ENCODE results near the gene NSUN6.

The NSUN6 gene

DNA sequence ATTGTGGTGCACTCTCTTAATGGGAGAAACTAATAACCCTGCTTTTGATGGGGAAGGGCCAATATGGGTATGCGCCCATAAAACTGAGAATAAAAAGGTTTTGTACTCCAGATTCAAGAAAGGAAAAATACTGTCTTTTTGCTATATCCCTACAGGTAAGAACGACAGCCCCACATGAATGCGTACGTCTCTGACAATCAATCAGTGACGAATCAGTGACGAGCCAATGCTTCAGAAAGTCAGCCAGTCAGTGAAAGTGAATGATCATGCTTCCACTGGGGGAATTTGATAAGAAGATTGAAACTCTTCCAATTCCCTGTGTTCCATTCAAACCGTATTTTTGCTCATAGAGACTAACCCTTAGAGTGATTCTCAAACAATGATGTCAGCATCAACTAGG lies 34.2 kb upstream of the NSUN6 start:
- TF ChIP-seq CTCF (IDR thresholded peaks at IDR 0.05; ENCODE audit: insufficient read depth, low read depth, low read length, missing control alignments), result no peak

GRCh38 chr10:18684953-18685352 lies 33.6 kb upstream of the NSUN6 start:
- H3K4me3 ChIP-seq (ENCODE audit: low read length), result no peak overlapping the region
- DNase-seq (ENCODE audit: low read depth), result no peak
- no peak for TF ChIP-seq CTCF (IDR thresholded peaks at IDR 0.05; ENCODE audit: insufficient read depth, low read depth, low read length, missing control alignments)

More for the DNA sequence above, 34.2 kb upstream of the NSUN6 start:
- H3K4me3 ChIP-seq (ENCODE audit: low read length), result no peak overlapping the region
- DNase-seq (ENCODE audit: low read depth), result no peak

DNA sequence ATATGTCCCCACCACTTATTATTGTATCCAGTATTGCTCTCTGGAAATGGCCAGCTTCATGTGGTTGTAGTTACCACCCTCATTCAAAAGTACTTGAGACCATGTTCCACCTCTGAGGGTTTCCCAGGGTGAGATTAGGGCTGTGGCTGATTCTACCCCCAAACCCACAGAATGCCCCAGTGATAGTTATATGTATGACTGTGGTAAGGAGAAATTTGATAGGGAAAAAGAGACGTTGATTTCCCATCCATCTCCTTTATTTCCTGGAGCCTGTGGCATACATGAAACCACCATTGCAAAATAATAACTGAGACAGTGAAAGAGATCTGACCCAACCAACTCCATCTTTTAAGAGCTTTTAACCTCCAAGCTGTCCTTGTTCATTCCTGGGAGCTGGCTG lies 33.0 kb upstream of the NSUN6 start:
- DNase-seq (ENCODE audit: low read depth), result no peak
- H3K4me3 ChIP-seq (ENCODE audit: low read length), result no peak overlapping the region
- no peak for TF ChIP-seq CTCF (IDR thresholded peaks at IDR 0.05; ENCODE audit: insufficient read depth, low read depth, low read length, missing control alignments)

- DNase-seq (ENCODE audit: low read depth), result peak; percentile 72
- no peak for TF ChIP-seq CTCF (IDR thresholded peaks at IDR 0.05; ENCODE audit: insufficient read depth, low read depth, low read length, missing control alignments)
These were observed 32.0 kb upstream of the NSUN6 start for GRCh38 chr10:18683427-18683826.

GRCh38 chr10:18681971-18682411 lies 30.6 kb upstream of the NSUN6 start:
- H3K4me3 ChIP-seq (ENCODE audit: low read length), result no peak overlapping the region
- TF ChIP-seq CTCF (IDR thresholded peaks at IDR 0.05; ENCODE audit: insufficient read depth, low read depth, low read length, missing control alignments), result no peak
- peak; percentile 66 for DNase-seq (ENCODE audit: low read depth)

More at GRCh38 chr10:18683427-18683826, 32.0 kb upstream of the NSUN6 start:
- no peak overlapping the region for H3K4me3 ChIP-seq (ENCODE audit: low read length)

DNA sequence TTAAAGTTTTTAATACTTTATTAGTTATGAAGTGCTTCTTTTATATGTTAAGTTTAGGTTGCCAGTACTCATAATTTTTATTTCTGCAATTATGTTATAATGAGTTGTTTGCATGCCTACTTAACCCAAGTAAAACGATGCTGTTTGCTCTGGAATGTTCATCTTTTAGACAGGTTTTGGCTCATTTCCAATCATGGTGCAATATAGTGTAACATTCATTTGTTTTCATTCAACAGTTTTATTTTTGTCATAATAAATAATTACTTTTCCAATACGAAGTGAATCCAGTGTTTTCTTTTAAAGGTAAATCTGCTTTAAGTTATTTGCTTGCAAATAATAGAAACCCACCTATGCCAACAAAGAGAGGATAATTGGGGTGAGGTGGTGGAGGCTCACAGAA lies 30.0 kb upstream of the NSUN6 start:
- no peak overlapping the region for H3K4me3 ChIP-seq (ENCODE audit: low read length)
- DNase-seq (ENCODE audit: low read depth), result peak; percentile 51

More for the DNA sequence above, 30.0 kb upstream of the NSUN6 start:
- TF ChIP-seq CTCF (IDR thresholded peaks at IDR 0.05; ENCODE audit: insufficient read depth, low read depth, low read length, missing control alignments), result no peak
